CD14-positive monocyte (primary cell): ENCODE measurements around the gene SUMF2. TPM values are rescaled to one million over a fixed set of nuclear protein-coding genes. Genes with fewer than 3 reads are reported as not detected.

Experiments used
- DNase-seq, 3 donors: peaks; one replicate each; pipeline ENCODE4 v3.0.0-alpha.2; 2011 to 2022
- H2AFZ ChIP-seq: 2 replicates; pipeline ENCODE4 v1.6.0; 2012; ENCODE audit warnings: mild to moderate bottlenecking, low read depth, low read length, inconsistent platforms; ENCODE audit not compliant: insufficient read depth, poor library complexity, severe bottlenecking
- H3K27ac ChIP-seq, 2 donors: 1 replicate in 1 of 2; 2 replicates in 1 of 2; pipeline ENCODE4 v1.5.1; 2012 to 2013; ENCODE audit warnings: low read length in 2 of 2, control low read depth in 1 of 2, inconsistent platforms in 1 of 2, low read depth in 1 of 2, mild to moderate bottlenecking in 1 of 2
- H3K27me3 ChIP-seq, 2 donors: one replicate each; pipeline versions ENCODE4 v1.6.0 to v1.6.1; 2011 to 2013; ENCODE audit warnings: low read length in 2 of 2; ENCODE audit not compliant: control insufficient read depth in 2 of 2, insufficient read depth in 2 of 2
- H3K36me3 ChIP-seq, 2 donors: replicated peaks in 1 of 2; 1 replicate in 1 of 2; 2 replicates in 1 of 2; pipeline versions ENCODE4 v1.5.1 to v1.6.1; 2012 to 2013; ENCODE audit warnings: low read length in 2 of 2, control low read depth in 1 of 2, inconsistent platforms in 1 of 2, mild to moderate bottlenecking in 1 of 2; ENCODE audit not compliant: insufficient read depth in 2 of 2, control insufficient read depth in 1 of 2
- H3K4me1 ChIP-seq, 2 donors: 1 replicate in 1 of 2; 2 replicates in 1 of 2; pipeline versions ENCODE4 v1.5.1 to v1.6.1; 2012 to 2013; ENCODE audit warnings: low read length in 2 of 2, control low read depth in 1 of 2, inconsistent platforms in 1 of 2, mild to moderate bottlenecking in 1 of 2, moderate library complexity in 1 of 2; ENCODE audit not compliant: insufficient read depth in 2 of 2, control insufficient read depth in 1 of 2
- H3K4me2 ChIP-seq: replicated peaks from 2 replicates; pipeline ENCODE3; 2012; ENCODE audit warnings: low read length, moderate library complexity, mild to moderate bottlenecking; ENCODE audit not compliant: poor library complexity, severe bottlenecking; ENCODE audit errors: extremely low read depth
- H3K4me3 ChIP-seq, 3 experiments: fragments of 200-600 bp in 1 of 3; sonication (generic) in 1 of 3; replicated peaks in 1 of 3; 1 replicate in 2 of 3; 2 replicates in 1 of 3; pipeline ENCODE4 v1.5.1; 2011 to 2013; ENCODE audit warnings: low read length in 3 of 3, mild to moderate bottlenecking in 3 of 3, control low read depth in 2 of 3, low read depth in 2 of 3, inconsistent platforms in 1 of 3, moderate library complexity in 1 of 3
- H3K79me2 ChIP-seq: 2 replicates; pipeline ENCODE4 v1.6.0; 2012; ENCODE audit warnings: mild to moderate bottlenecking, control low read depth, inconsistent platforms, low read length, moderate library complexity; ENCODE audit not compliant: insufficient read depth
- H3K9ac ChIP-seq: 2 replicates; pipeline ENCODE4 v1.6.0; 2017; ENCODE audit warnings: low read length, mild to moderate bottlenecking; ENCODE audit not compliant: insufficient read depth, poor library complexity, severe bottlenecking
- H3K9me3 ChIP-seq, 2 donors: replicated peaks in 1 of 2; 1 replicate in 1 of 2; 2 replicates in 1 of 2; pipeline versions ENCODE4 v1.5.1 to v1.6.1; 2012 to 2013; ENCODE audit warnings: low read length in 2 of 2, control low read depth in 1 of 2; ENCODE audit not compliant: control insufficient read depth in 1 of 2, insufficient read depth in 1 of 2
- H4K20me1 ChIP-seq: 2 replicates; pipeline ENCODE4 v1.6.0; 2012; ENCODE audit warnings: mild to moderate bottlenecking, low read length, control low read depth, moderate library complexity; ENCODE audit not compliant: insufficient read depth
- H3K27ac Mint-ChIP-seq, 7 donors: one replicate each; pipeline ENCODE4 v1.8.0; 2020; ENCODE audit warnings: mild to moderate bottlenecking in 7 of 7, mixed read lengths in 7 of 7, moderate library complexity in 6 of 7, inconsistent platforms in 2 of 7
- H3K27me3 Mint-ChIP-seq, 3 donors: one replicate each; pipeline ENCODE4 v1.8.0; 2021 to 2022; ENCODE audit warnings: low read depth in 3 of 3, mild to moderate bottlenecking in 3 of 3, mixed read lengths in 3 of 3, moderate library complexity in 3 of 3, inconsistent platforms in 1 of 3
- H3K36me3 Mint-ChIP-seq, 2 donors: one replicate each; pipeline ENCODE4 v1.8.0; 2020; ENCODE audit warnings: mixed read lengths in 2 of 2, inconsistent platforms in 1 of 2, mild to moderate bottlenecking in 1 of 2
- H3K4me1 Mint-ChIP-seq: one replicate; pipeline ENCODE4 v1.8.0; 2020; ENCODE audit warnings: mild to moderate bottlenecking, mixed read lengths
- H3K4me3 Mint-ChIP-seq, 2 donors: one replicate each; pipeline ENCODE4 v1.8.0; 2020; ENCODE audit warnings: mild to moderate bottlenecking in 2 of 2, mixed read lengths in 2 of 2, moderate library complexity in 1 of 2
- H3K9me3 Mint-ChIP-seq, 7 donors: one replicate each; pipeline ENCODE4 v1.8.0; 2020 to 2022; ENCODE audit warnings: mixed read lengths in 7 of 7, mild to moderate bottlenecking in 6 of 7, moderate library complexity in 6 of 7, inconsistent platforms in 2 of 7
- whole genome bisulfite sequencing: methylation state at CpG from one replicate; pipeline ENCODE4 v1.1.5; 2013; ENCODE audit warnings: missing lambda C conversion rate; ENCODE audit not compliant: insufficient coverage; 5-methylcytosine and 5-hydroxymethylcytosine counted together
- intact Hi-C, 2 donors: fragments of 100-400 bp; cut with micrococcal nuclease; formaldehyde crosslinking; loops; one replicate each; pipeline versions ENCODE4 v1.15.0 to v1.15.1; 2023
- polyA plus RNA-seq, 3 donors: library from polyadenylated mRNA; depleted of rRNA in 1 of 3; unstranded in 2 of 3; stranded (reverse) in 1 of 3; fragments of 300-500 nt in 2 of 3; fragments of >200 nt in 1 of 3; fragmentation: Illumina TruSeq in 2 of 3; gene quantifications; 1 replicate in 2 of 3; 2 replicates in 1 of 3; pipeline ENCODE4 v1.2.3, GENCODE V29; 2012 to 2021
- TF ChIP-seq, protein P1 (sequence below): fragments of 200-600 bp; IDR thresholded peaks from one replicate; pipeline ENCODE4 v1.8.0; 2022; ENCODE audit warnings: antibody characterized with exemption, mild to moderate bottlenecking

Gene SUMF2
- polyA plus RNA-seq, 3 donors: 69.5 to 88.2 (median 75.0) TPM

GRCh38 chr7:56081626-56082340 lies 17.7 kb downstream of the SUMF2 start:
- H3K4me3 ChIP-seq: no peak overlapping the region
- Mint-ChIP-seq H3K4me3 (no peak overlapping the region), H3K27me3 (no peaks in the 10 kb centered on the region)

GRCh38 chr7:56083150-56083785 lies 19.2 kb downstream of the SUMF2 start:
- Histone ChIP-seq H3K36me3 (peaks cover 5 to 30% of the 10 kb centered on the region in 2 donors), H3K27ac (no peak overlapping the region), H3K79me2 (no peaks in the 10 kb centered on the region), H2AFZ (no peak overlapping the region), H3K27me3 (no peaks in the 10 kb centered on the region), H3K9me3 (no peaks in the 10 kb centered on the region), H3K4me1 (no peaks in the 10 kb centered on the region), H3K4me2 (no peak overlapping the region), H4K20me1 (no peaks in the 10 kb centered on the region), H3K4me3 (no peak overlapping the region), H3K9ac (no peak overlapping the region)
- 91% methylated on average over 8 of the region's 13 CpGs for WGBS
- TF ChIP-seq, protein P1, sequence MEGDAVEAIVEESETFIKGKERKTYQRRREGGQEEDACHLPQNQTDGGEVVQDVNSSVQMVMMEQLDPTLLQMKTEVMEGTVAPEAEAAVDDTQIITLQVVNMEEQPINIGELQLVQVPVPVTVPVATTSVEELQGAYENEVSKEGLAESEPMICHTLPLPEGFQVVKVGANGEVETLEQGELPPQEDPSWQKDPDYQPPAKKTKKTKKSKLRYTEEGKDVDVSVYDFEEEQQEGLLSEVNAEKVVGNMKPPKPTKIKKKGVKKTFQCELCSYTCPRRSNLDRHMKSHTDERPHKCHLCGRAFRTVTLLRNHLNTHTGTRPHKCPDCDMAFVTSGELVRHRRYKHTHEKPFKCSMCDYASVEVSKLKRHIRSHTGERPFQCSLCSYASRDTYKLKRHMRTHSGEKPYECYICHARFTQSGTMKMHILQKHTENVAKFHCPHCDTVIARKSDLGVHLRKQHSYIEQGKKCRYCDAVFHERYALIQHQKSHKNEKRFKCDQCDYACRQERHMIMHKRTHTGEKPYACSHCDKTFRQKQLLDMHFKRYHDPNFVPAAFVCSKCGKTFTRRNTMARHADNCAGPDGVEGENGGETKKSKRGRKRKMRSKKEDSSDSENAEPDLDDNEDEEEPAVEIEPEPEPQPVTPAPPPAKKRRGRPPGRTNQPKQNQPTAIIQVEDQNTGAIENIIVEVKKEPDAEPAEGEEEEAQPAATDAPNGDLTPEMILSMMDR: no peak
- no peak for DNase-seq
- no peaks in the 10 kb centered on the region for H3K4me1 Mint-ChIP-seq
- H3K27me3 Mint-ChIP-seq: no peaks in the 10 kb centered on the region
- peaks cover 22 to 51% of the 10 kb centered on the region in 2 donors for H3K36me3 Mint-ChIP-seq
- H3K4me3 Mint-ChIP-seq: no peak overlapping the region
- no peak overlapping the region for H3K27ac Mint-ChIP-seq
- intact Hi-C loops: no loop called here
- peaks cover 0 to 2% (median 0%) of the 10 kb centered on the region in 7 donors for H3K9me3 Mint-ChIP-seq

More at GRCh38 chr7:56081626-56082340, 17.7 kb downstream of the SUMF2 start:
- Histone ChIP-seq H3K36me3 (peaks cover 13 to 31% of the 10 kb centered on the region in 2 donors), H3K27ac (no peak overlapping the region), H3K9me3 (no peaks in the 10 kb centered on the region), H2AFZ (no peak overlapping the region), H3K9ac (no peak overlapping the region), H4K20me1 (no peaks in the 10 kb centered on the region), H3K4me1 (no peaks in the 10 kb centered on the region), H3K4me2 (no peak overlapping the region), H3K79me2 (no peaks in the 10 kb centered on the region), H3K27me3 (no peaks in the 10 kb centered on the region)
- WGBS: 91% methylated on average over 27 of the region's 29 CpGs
- no peak for DNase-seq
- H3K27ac Mint-ChIP-seq: peak overlapping the region in 1 of 7 donors; percentile 41
- TF ChIP-seq, protein P1: no peak
- intact Hi-C loops: no loop called here
- no peaks in the 10 kb centered on the region for H3K4me1 Mint-ChIP-seq
- peaks cover 26 to 59% of the 10 kb centered on the region in 2 donors for H3K36me3 Mint-ChIP-seq
- peaks cover 0 to 2% (median 0%) of the 10 kb centered on the region in 7 donors for H3K9me3 Mint-ChIP-seq
